Esophagus squamous epithelium (tissue), 4 donors: ENCODE data around the gene IL1RAPL2. TPM values are rescaled to one million over a fixed set of nuclear protein-coding genes. Genes with fewer than 3 reads are reported as not detected.

ENCODE experiments used
- small RNA-seq, 4 donors: library from RNA; depleted of rRNA; stranded (forward); fragments of <200 nt; gene quantifications; one replicate each; pipeline ENCODE3, GENCODE V24; 2016
- total RNA-seq, 4 donors: library from RNA; depleted of rRNA; stranded (reverse); fragments of >200 nt; gene quantifications; one replicate each; pipeline ENCODE4 v1.1.0, GENCODE V29; 2016

IL1RAPL2 gene
- total RNA-seq, 4 donors from 2014 or later: 0.09 TPM; not detected in 3

Small RNA genes within 50 kb of the gene (small RNA-seq; reads per million reads assigned to genes)
- gene RNU6-207P: 0 reads per million in 4 donors
